ENCODE data around the gene SOBP.

The SOBP gene

GRCh38 chr6:107666981-107667601, 177.2 kb downstream of the SOBP start:
- DNase-seq: no peak

DNA sequence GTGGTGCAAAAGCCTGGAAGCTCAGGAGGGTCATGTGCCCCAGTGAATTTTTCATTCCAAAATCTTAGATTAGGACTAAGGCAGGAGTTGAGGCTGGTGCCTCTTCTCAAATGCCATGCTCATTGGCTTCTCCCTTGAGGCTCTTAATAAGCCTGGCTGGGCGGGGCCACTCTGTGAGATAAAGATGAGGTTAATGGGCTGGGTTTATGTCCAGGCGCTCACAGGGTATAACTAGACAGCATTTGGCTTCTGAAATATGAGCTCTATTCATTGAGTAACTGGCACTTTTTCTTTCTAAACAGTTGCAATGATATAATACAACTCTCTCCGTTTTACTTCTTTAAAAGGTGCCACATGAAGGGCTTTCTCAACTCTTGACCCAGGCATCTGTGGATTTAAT, 177.9 kb downstream of the SOBP start:
- DNase-seq: no peak

DNA sequence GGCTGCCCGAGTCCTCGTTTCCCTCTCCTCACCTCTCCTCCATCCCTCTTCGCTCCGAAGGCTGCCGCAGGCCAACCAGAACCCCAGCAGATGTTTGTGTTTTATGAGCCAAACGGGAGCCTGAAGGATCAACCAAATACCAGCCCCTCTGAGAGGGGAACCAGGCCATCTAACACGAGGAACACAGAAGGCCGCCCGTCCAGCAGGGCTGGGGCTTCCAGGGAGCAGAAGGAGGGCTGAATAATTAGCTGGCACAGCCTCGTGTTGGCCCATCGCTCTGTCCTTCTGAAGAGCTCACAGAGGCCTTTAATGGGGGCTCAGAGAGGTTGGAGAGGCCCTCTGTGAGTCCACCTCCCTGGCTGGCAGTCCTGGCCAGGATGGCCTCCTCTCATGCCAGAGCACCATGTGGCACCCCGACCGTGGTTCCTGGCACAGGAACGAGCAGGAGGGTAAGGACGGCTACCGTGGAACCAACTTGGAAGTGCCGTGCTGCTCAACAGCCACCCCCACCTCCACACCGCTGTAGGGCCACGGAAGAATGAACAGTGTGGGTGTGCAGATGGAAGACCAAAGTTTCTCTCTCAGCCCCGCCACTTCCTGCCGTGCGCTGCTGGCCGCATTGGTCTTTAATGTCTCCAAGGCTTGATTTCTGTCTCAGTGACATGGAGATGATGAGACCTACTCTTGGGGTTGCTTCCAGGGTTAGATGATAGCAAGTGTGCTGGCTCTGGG, 179.0 kb downstream of the SOBP start:
- DNase-seq: no peak

DNA sequence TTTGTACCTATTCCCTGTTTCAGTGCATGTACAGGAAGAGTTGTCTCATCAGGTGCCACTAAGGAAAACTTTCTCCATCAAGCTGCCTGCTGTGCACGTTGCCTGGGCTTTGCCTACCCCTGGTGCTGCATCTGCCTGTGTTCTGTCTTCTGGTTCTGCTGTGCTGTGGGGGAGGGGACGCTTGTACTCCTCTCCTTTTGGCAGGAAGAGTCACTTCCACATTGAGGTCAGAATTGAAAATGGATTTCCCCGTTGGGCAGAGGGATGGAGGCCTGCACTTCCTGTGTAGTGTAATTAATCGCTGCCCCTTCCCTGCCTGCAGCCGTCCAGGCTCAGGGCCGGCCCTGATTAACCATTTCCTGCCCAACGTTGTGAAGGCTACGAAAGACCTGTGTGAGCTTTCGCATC, 180.9 kb downstream of the SOBP start:
- DNase-seq: peak; percentile 84 to 85

- no peak for DNase-seq
Observed at GRCh38 chr6:107673076-107673494, 183.2 kb downstream of the SOBP start.

- peak; percentile 90 to 91 for DNase-seq
Observed at GRCh38 chr6:107674995-107675738, 185.2 kb downstream of the SOBP start.

DNA sequence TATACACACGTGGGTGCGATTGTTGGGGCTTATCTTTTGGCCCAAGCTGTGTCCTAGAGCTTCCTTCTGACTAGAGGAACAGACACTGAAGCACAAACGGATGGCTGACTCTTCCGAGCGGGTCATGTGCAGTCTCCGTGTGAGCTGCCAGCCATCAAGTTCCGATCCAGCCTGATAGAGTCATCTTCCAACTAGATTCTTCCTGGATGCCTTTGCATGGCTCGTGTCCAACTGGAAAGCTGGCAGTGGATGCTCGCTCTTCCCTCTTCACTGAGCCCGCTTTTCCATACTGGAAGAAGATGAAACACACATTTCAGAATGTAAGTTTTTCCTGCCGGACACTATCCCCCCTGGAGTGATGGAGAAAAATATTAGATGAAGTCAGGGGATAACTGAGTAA, 186.1 kb downstream of the SOBP start:
- DNase-seq: no peak

DNA sequence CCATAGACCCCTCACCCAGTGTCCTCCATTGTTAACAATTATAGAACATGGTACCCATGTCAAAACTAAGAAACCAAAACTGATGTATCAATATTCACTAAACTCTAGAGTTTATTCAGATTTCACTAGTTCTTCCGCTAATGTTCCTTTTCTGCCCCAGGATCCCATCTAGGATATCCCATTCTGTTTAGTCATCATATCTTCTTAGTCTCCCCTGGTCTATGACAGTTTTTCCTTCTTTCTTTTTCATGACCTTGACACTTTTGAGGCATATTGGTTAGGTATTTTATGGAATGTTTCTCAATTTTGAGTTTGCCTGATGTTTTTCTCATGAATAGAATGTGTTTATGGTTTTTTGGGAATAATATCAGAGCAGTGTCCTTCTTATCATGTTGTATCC, 187.5 kb downstream of the SOBP start:
- no peak for DNase-seq

GRCh38 chr6:107679457-107679856, 189.5 kb downstream of the SOBP start:
- no peak for DNase-seq

GRCh38 chr6:107682721-107683120, 192.8 kb downstream of the SOBP start:
- DNase-seq: no peak

DNA sequence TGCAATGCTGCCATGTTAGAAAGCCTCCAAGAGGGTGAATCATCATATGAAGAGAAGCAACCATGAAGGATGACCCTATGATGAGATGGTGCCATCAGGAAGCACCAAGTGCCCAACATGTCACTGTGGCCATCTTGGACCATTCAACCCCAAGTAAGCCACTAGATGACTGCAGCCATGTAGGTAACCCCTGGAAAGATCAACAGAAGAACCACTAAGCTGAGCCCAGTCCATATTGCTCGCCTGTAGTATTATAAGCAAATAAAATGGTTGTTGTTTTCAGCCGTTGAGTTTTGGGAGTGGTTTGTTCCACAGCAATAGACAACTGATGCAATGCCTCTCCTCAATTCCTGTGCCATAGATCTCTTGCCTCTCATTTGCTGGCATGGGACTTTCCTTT, 193.3 kb downstream of the SOBP start:
- no peak for DNase-seq

GRCh38 chr6:107684996-107685395, 195.1 kb downstream of the SOBP start:
- DNase-seq: no peak

GRCh38 chr6:107689190-107689589, 199.3 kb downstream of the SOBP start:
- no peak for DNase-seq

GRCh38 chr6:107689951-107690642, 200.2 kb downstream of the SOBP start:
- no peak for DNase-seq

- no peak for DNase-seq
Observed at GRCh38 chr6:107690643-107691061, 200.7 kb downstream of the SOBP start.

- DNase-seq: no peak
Observed at GRCh38 chr6:107691062-107691751, 201.3 kb downstream of the SOBP start.

DNA sequence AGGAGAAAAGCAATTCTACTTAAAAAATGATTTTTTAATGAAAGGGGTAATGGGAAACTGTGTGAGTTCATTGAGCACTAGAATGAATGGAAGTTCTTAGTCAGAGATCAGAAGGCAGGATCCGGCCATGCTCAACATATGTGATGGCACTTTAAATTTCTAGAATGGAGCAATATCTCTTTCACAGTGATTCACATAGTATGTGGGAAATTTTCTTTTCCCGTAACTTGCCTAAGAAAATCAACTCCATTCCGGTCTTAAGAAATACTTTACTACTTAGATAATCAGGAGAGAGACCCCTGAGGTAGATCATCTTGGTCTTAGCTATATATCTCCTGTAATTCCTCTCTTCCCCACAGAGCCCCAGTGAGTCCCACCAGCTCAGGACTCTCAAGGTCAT, 202.4 kb downstream of the SOBP start:
- no peak for DNase-seq

GRCh38 chr6:107695061-107695720, 205.3 kb downstream of the SOBP start:
- DNase-seq: no peak

DNA sequence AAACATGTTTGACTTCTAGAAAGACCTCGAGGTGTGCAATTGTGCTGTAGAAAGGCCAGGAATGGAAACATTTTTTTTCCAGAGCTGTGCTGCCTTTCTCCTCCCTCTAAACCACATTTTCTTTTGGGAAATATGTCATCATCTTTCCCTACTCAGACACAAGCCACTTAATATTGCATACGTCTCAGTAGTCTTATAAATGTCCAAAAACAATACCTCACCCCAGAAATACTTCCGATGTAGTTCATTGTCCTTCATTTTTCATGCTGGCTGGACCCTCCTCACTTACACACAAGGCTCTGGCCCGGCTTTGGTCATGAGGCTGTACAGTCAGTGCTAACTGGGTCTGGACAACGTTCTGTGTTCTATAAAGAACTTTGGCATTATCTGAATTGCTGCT, 207.8 kb downstream of the SOBP start:
- no peak for DNase-seq

DNA sequence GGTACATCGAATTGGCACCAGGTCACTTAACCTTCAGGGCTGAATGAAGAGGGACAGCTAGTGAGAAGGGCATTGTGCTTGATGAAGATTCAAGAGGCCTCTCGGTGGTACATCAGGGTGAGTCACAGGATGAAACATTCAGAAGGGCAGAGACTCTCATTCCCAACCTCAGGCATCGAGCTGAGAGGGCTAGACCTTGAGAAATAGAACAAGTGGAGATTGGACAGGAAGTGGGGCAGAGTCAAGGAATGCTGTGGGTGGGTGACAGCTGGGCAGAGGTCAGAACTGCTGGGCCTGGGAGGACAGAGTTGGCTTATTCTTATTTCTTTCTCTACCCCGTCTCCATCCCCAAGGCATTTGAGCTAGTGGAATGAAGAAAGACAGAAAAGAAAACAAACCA, 208.2 kb downstream of the SOBP start:
- no peak for DNase-seq

DNA sequence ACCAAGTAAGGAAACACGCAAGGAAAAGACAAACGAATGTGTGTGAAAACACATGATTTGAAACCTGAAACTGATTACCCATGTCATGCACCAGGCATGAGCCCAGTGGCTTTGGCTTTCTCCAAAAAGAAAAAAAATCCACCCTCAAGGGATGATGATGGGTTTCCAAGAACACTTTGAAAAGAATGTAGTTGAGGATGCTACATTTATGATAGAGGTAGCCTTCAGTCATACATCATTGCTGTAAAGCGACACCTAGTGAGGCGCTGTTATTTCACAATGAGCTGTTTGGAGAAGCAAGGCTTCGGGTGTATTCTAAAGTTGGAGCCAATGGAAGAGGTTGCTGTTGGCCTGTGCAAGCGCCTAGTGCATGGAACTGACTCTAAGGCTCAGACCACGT, 209.3 kb downstream of the SOBP start:
- no peak for DNase-seq

GRCh38 chr6:107699697-107700325, 209.9 kb downstream of the SOBP start:
- no peak for DNase-seq

All from Kasumi-1 (cell line).